CD1c-positive myeloid dendritic cell (primary cell): ENCODE data around the gene MARCHF11.
A peak's percentile ranks its signal among the peaks of the same experiment; 100 is the strongest.

ENCODE experiments used
- DNase-seq: peaks from one replicate; pipeline ENCODE4 v3.0.0-alpha.2; 2016; ENCODE audit errors: extremely low spot score

MARCHF11 gene

GRCh38 chr5:16179511-16179935 lies at the start of gene MARCHF11:
MARCHF11 (minus strand) TSS chr5:16179791; CDS start chr5:16179575, 216 bp downstream.
- no peak for DNase-seq

GRCh38 chr5:16225927-16226326 lies 46.3 kb upstream of the MARCHF11 start:
- DNase-seq: no peak

- no peak for DNase-seq
These were observed 12.7 kb upstream of the MARCHF11 start for GRCh38 chr5:16192311-16192710.

GRCh38 chr5:16180789-16181082 lies 1.1 kb upstream of the MARCHF11 start:
- no peak for DNase-seq

- DNase-seq: no peak
These were observed 571 bp upstream of the MARCHF11 start for GRCh38 chr5:16179936-16180788.

GRCh38 chr5:16178745-16179372 lies 732 bp downstream of the MARCHF11 start:
- DNase-seq: peak; percentile 33

- no peak for DNase-seq
These were observed 10.0 kb downstream of the MARCHF11 start for GRCh38 chr5:16169550-16169949.

- peak; percentile 43 for DNase-seq
These were observed 18.9 kb downstream of the MARCHF11 start for GRCh38 chr5:16160706-16161105.

GRCh38 chr5:16159636-16160035 lies 20.0 kb downstream of the MARCHF11 start:
- DNase-seq: no peak

- DNase-seq: no peak
These were observed 23.4 kb downstream of the MARCHF11 start for GRCh38 chr5:16156152-16156551.

GRCh38 chr5:16152601-16153568 lies 26.7 kb downstream of the MARCHF11 start:
- DNase-seq: no peak

- DNase-seq: no peak
These were observed 30.0 kb downstream of the MARCHF11 start for GRCh38 chr5:16149621-16150020.

GRCh38 chr5:16147179-16147900 lies 32.3 kb downstream of the MARCHF11 start:
- no peak for DNase-seq

- DNase-seq: no peak
These were observed 35.2 kb downstream of the MARCHF11 start for GRCh38 chr5:16144416-16144815.

- no peak for DNase-seq
These were observed 36.1 kb downstream of the MARCHF11 start for GRCh38 chr5:16143361-16144049.

GRCh38 chr5:16140944-16141343 lies 38.6 kb downstream of the MARCHF11 start:
- DNase-seq: no peak

- no peak for DNase-seq
These were observed 39.2 kb downstream of the MARCHF11 start for GRCh38 chr5:16140417-16140816.

- no peak for DNase-seq
These were observed 42.4 kb downstream of the MARCHF11 start for GRCh38 chr5:16137177-16137576.

- DNase-seq: no peak
These were observed 44.1 kb downstream of the MARCHF11 start for GRCh38 chr5:16135506-16135905.

- no peak for DNase-seq
These were observed 44.6 kb downstream of the MARCHF11 start for GRCh38 chr5:16135003-16135402.

GRCh38 chr5:16134204-16134603 lies 45.4 kb downstream of the MARCHF11 start:
- DNase-seq: no peak
